ENCODE data around the gene ASMTL. TPM values are rescaled to one million over a fixed set of nuclear protein-coding genes. Genes with fewer than 3 reads are reported as not detected.
"Not testable (repeated sequence)": the region's sequence is repeated elsewhere in the genome, so short reads cannot be mapped to it uniquely, and the experiment has no call there.

ASMTL gene
- polyA plus RNA-seq, 3 donors from 2014 or later, result 58.1 to 68.6 (median 67.1) TPM

DNA sequence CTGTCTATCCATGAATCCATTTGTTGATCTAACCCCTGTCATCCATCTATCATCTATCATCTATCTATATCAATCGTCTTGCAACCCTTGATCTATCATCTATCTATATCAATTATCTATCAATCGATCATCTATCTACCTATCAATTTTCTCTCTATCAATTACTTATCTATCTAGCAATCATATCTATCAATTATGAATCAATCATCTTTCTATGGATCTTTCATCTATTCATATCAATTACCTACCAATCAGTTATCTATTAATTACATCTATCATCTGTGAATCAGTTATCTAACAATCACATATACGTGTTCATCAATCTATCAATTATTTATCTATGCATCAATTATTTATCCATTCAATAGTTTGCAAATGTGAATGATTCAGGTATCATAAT is 24.5 kb upstream of the ASMTL start:
- Mint-ChIP-seq H3K9me3 (peaks cover 0 to 1% (median 0%) of the 10 kb centered on the region in 6 donors), H3K36me3 (peaks cover 34 to 54% (median 34%) of the 10 kb centered on the region in 3 donors), H3K27me3 (ENCODE audit: low read depth in 3 of 3) (peaks cover 13 to 37% (median 32%) of the 10 kb centered on the region in 3 donors), H3K4me3 (peak overlapping the region in 3 of 5 donors; percentile 0 to 50 (median 18)), H3K27ac (peak overlapping the region in 5 of 6 donors; percentile 88 to 100 (median 96)), H3K4me1 (peaks cover 75 to 96% of the 10 kb centered on the region in 2 donors)
- no peak for DNase-seq

DNA sequence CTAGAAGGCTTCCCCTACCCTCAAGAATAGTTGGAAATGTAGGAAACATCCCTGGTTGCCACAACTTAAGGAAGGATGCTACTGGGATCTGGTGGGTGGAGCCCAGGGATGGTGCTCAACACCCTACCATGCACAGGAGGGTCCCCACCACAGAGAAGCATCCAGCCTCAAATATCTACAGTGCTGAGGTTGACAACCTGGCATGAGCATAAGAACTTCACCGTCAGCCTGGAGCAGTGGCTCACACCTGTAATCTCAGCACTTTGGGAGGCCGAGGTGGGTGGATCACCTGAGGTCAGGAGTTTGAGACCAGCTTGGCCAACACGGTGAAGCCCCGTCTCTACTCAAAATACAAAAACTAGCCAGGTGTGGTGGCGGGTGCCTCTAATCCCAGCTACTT is 24.0 kb upstream of the ASMTL start:
- Mint-ChIP-seq H3K4me1 (peaks cover 75 to 96% of the 10 kb centered on the region in 2 donors), H3K27ac (peak overlapping the region in 5 of 6 donors; percentile 88 to 100 (median 96)), H3K4me3 (no peak overlapping the region), H3K36me3 (peaks cover 39 to 59% (median 40%) of the 10 kb centered on the region in 3 donors), H3K9me3 (peaks cover 0 to 5% (median 3%) of the 10 kb centered on the region in 6 donors), H3K27me3 (ENCODE audit: low read depth in 3 of 3) (peaks cover 13 to 37% (median 32%) of the 10 kb centered on the region in 3 donors)
- no peak for DNase-seq

DNA sequence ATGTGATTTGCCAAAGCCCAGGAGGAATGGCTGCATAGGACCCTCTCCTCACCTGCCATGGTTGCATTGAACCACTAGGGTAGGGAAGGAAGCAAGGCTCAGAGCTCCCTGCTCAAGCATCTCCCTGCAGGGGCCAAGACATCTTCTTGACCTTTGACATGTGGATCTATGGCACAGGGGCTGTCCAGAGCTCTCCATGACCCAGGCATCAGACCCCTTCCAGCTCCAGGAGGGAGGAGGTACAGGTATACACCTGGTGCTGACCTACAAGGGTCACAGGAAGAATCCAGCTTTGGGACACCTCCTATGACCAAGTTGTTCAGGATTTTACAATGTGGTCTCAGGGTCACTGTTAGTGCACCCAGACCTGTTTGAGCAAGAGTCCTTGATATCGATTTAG is 23.2 kb upstream of the ASMTL start:
- H3K9me3 Mint-ChIP-seq, result peaks cover 0 to 5% (median 3%) of the 10 kb centered on the region in 6 donors
- H3K4me1 Mint-ChIP-seq, result peaks cover 73 to 96% of the 10 kb centered on the region in 2 donors
- peaks cover 14 to 36% (median 32%) of the 10 kb centered on the region in 3 donors for H3K27me3 Mint-ChIP-seq (ENCODE audit: low read depth in 3 of 3)
- DNase-seq, result no peak
- H3K4me3 Mint-ChIP-seq, result no peak overlapping the region
- peak overlapping the region in 5 of 6 donors; percentile 12 to 93 (median 57) for H3K27ac Mint-ChIP-seq
- H3K36me3 Mint-ChIP-seq, result peaks cover 42 to 62% (median 42%) of the 10 kb centered on the region in 3 donors

DNA sequence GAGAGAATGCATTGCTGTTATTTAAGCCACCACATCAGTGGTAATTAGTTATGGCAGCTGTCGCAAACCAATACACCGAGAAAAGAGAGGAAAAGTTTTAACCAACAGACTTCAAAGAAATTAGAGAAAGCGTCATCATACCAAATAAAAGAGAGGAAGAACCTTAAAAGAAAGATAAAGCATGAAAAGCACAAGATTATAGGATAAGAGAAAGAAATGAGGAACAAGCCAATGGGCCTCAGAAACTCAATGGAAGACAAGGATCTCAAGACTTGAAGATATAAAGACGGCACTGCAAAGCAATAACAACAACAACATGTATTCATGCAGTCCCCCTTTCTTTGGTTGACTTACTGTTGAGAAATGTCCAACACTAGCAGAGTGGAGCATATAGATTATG is 22.8 kb upstream of the ASMTL start:
- peak overlapping the region in 2 of 5 donors; percentile 0 to 6 for H3K4me3 Mint-ChIP-seq
- H3K9me3 Mint-ChIP-seq, result peaks cover 0 to 5% (median 3%) of the 10 kb centered on the region in 6 donors
- H3K27ac Mint-ChIP-seq, result peak overlapping the region in 5 of 6 donors; percentile 12 to 93 (median 57)
- peaks cover 14 to 36% (median 34%) of the 10 kb centered on the region in 3 donors for H3K27me3 Mint-ChIP-seq (ENCODE audit: low read depth in 3 of 3)
- H3K36me3 Mint-ChIP-seq, result peaks cover 42 to 63% (median 44%) of the 10 kb centered on the region in 3 donors
- DNase-seq, result no peak
- peaks cover 73 to 96% of the 10 kb centered on the region in 2 donors for H3K4me1 Mint-ChIP-seq

DNA sequence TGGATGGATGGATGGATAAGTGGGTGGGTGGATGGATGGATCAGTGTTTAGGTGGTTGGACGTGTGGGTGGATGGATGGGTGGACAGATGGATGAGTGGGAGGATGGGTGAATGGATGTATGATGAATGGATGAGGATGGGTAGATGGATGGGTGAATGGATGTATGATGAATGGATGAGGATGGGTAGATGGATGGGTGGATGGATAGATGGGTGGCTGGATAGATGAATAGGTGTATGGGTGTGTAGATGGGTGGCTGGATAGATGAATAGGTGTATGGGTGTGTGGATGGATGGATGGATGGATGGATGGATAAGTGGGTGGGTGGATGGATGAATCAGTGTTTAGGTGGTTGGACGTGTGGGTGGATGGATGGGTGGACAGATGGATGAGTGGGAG is 21.9 kb upstream of the ASMTL start:
- Mint-ChIP-seq H3K4me1 (peaks cover 73 to 96% of the 10 kb centered on the region in 2 donors), H3K27ac (peak overlapping the region in 4 of 6 donors; percentile 67 to 93 (median 84)), H3K36me3 (peaks cover 35 to 58% (median 47%) of the 10 kb centered on the region in 3 donors), H3K27me3 (ENCODE audit: low read depth in 3 of 3) (peaks cover 12 to 36% (median 36%) of the 10 kb centered on the region in 3 donors), H3K4me3 (peak overlapping the region in 1 of 5 donors; percentile 27)
- H3K9me3 Mint-ChIP-seq, DNase-seq: not testable (repeated sequence)

DNA sequence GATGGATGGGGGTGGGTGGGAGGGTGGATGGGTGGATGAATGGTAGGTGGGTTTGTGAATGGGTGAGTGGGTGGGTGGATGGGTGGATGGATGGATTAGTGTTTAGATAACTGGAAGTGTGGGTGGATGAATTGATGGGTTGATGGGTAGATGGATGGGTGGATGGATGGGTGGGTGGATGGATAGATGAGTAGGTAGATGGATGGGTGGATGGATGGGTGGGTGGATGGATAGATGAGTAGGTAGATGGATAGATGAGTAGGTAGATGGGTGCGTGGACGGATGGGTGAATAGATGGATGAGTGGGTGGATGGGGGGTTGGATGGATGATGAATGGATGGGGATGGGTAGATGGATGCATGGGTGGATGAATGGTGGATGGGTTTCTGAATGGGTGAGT is 20.3 kb upstream of the ASMTL start:
- Mint-ChIP-seq H3K4me1 (peaks cover 71 to 91% of the 10 kb centered on the region in 2 donors), H3K27me3 (ENCODE audit: low read depth in 3 of 3) (peaks cover 18 to 41% (median 40%) of the 10 kb centered on the region in 3 donors), H3K36me3 (peaks cover 26 to 49% (median 47%) of the 10 kb centered on the region in 3 donors), H3K27ac (peak overlapping the region in 4 of 6 donors; percentile 80 to 93 (median 88)), H3K9me3 (peaks cover 0 to 5% (median 3%) of the 10 kb centered on the region in 6 donors), H3K4me3 (peak overlapping the region in 1 of 5 donors; percentile 19)
- DNase-seq, result no peak

DNA sequence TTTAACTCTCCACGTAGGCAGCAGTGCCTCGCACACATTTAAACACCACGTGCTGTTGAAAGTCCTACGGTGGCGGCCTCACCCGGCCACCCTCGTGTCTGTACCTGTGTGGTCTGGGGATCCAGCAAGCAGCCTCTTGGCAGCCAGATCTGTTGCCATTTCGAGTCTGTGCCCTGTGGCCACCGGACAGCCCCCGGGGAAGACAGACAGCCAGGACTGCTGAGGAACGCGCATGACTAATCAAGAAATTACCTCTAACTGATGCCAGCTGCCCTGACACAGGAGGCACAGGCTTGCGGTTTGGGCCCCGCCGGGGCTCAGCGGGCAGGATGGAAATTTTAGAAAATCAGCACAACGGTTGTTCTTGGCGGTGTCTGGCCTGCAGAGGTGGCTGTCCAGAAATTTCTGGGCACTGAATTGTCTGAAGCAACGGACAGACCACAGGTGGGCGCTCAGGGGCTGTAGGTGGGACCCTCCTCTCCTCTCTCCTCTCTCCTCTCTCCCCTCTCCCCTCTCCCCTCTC is 15.6 kb upstream of the ASMTL start:
- peaks cover 44 to 77% (median 69%) of the 10 kb centered on the region in 3 donors for H3K27me3 Mint-ChIP-seq (ENCODE audit: low read depth in 3 of 3)
- H3K4me3 Mint-ChIP-seq, result peak overlapping the region; percentile 76 to 98 (median 86)
- H3K9me3 Mint-ChIP-seq, result peaks cover 0 to 6% (median 3%) of the 10 kb centered on the region in 6 donors
- peak overlapping the region in 5 of 6 donors; percentile 94 to 100 (median 99) for H3K27ac Mint-ChIP-seq
- peaks cover 21 to 38% (median 32%) of the 10 kb centered on the region in 3 donors for H3K36me3 Mint-ChIP-seq
- H3K4me1 Mint-ChIP-seq, result peaks cover 83 to 90% of the 10 kb centered on the region in 2 donors
- DNase-seq, result peak; percentile 81 to 85 (median 84)

DNA sequence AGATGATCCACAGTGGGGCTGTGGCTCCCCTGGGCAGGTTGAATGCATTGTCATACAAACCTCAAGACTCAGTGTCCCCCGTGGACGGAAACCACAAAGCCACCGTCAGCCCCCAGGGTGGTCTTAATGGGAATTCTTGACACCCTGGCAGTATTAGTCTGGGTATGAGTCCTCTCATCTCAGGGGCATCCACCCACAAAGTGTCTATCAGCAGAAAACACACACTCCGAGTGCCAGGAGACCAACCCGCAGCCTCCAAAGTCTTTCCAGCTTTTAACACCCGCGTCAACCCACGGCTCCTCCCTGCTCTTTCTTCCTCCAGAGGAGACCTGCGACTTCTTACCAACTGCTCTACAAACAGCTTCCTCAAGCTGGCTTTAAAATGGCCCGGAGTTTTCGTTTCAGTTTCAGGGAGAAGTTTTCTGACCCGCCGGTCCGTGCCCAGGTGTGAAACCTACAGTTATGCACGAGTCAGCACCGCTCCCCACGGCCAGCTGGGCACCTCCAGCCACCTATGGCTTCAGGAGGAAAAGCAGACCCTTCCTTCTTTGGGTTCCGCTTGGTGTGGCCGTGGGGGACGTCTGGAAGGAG is 14.4 kb upstream of the ASMTL start:
- Mint-ChIP-seq H3K4me3 (peak overlapping the region; percentile 85 to 98 (median 93)), H3K9me3 (peaks cover 0 to 5% (median 2%) of the 10 kb centered on the region in 6 donors), H3K4me1 (peaks cover 90% of the 10 kb centered on the region in 2 donors), H3K36me3 (peaks cover 14 to 30% (median 25%) of the 10 kb centered on the region in 3 donors), H3K27me3 (ENCODE audit: low read depth in 3 of 3) (peaks cover 48 to 85% (median 72%) of the 10 kb centered on the region in 3 donors), H3K27ac (peak overlapping the region in 5 of 6 donors; percentile 94 to 100 (median 99))
- DNase-seq, result peak; percentile 77 to 78 (median 78)

DNA sequence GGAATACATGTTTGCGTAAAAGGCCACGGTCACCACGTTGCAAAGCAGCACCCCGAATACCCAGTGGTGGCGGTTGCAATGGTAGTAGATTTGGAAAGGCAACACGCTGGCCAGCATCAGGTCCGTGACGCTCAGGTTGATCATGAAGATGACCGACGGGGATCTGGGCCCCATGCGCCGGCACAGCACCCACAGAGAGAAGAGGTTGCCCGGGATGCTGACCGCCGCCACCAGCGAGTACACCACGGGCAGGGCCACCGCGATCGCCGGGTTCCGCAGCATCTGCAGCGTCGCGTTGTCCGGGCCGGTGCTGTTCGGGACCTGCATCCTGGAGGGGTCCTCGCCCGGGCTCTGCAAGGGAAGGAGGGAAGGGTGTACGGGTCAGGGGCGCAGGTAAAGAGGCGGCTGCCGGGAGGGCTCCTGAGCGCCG is 13.5 kb upstream of the ASMTL start:
- Mint-ChIP-seq H3K27me3 (ENCODE audit: low read depth in 3 of 3) (peaks cover 41 to 78% (median 64%) of the 10 kb centered on the region in 3 donors), H3K4me1 (peaks cover 88 to 89% of the 10 kb centered on the region in 2 donors), H3K36me3 (peaks cover 8 to 24% (median 18%) of the 10 kb centered on the region in 3 donors), H3K27ac (peak overlapping the region in 5 of 6 donors; percentile 98 to 100 (median 99)), H3K4me3 (peak overlapping the region; percentile 85 to 98 (median 93)), H3K9me3 (peaks cover 0 to 2% (median 0%) of the 10 kb centered on the region in 6 donors)
- DNase-seq, result no peak

DNA sequence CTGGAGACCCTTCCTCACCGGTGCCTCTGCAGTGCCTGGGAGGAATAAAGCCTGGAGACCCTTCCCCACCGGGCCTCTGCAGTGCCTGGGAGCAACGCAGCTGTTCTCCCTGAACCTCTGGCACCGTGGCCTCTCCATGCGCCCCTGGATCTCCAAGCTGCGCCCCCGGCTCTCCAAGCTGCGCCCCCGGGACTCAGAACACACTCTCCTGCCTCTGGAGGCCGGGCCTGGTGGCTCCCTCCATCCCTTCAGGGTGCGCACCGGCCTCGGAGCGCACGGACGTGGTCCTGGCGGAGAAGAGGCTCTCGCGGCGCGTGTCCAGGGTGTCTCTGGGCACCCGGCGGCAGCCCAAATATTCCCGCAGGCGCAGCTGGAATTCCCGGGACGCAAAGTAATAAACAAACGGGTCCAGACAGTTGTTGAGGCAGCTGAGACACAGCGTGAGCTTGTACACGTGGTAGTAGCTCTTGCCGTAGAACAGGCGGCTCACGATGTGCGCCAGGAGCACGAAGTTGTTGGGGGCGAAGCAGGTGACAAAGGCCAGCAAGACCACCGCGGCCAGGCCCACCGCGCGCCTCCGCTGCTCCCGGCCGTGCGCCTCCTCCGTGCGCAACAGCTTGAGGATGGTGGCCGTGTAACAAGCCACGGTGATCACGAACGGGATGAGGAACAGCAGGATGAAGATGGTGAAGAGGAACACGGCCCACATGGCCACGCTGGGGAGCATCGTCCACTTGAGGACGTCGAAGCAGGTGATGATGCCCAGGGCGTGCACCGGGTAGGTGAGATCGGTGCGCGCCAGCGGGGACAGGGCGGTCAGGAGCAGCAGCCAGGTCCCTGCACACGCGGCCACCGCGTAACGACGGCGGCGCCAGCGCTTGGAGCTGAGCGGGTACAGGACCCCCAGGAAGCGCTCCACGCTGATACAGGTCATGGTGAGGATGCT is 12.8 kb upstream of the ASMTL start:
- no peak for DNase-seq
- peak overlapping the region in 5 of 6 donors; percentile 98 to 100 (median 99) for H3K27ac Mint-ChIP-seq
- H3K4me1 Mint-ChIP-seq, result peaks cover 82 to 83% of the 10 kb centered on the region in 2 donors
- peaks cover 0 to 2% (median 0%) of the 10 kb centered on the region in 6 donors for H3K9me3 Mint-ChIP-seq
- H3K27me3 Mint-ChIP-seq (ENCODE audit: low read depth in 3 of 3), result peaks cover 41 to 73% (median 58%) of the 10 kb centered on the region in 3 donors
- peaks cover 8 to 23% (median 17%) of the 10 kb centered on the region in 3 donors for H3K36me3 Mint-ChIP-seq
- peak overlapping the region; percentile 89 to 98 (median 94) for H3K4me3 Mint-ChIP-seq

DNA sequence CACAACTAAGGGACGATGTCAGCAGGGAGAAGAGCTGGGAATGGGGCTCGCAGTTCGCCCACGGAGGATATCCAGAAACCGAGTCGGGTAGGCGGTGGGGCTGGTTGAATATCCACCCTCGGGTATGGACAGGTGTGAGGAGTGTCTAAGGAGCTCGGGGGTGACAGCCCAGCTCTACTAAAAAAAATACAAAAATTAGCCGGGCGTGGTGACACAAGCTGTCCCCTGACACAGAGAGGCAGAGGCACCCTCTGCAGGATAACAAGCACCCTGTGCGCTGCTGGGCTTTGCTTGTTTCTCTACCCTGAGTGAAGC is 12.2 kb upstream of the ASMTL start:
- peak overlapping the region; percentile 89 to 98 (median 94) for H3K4me3 Mint-ChIP-seq
- peaks cover 76 to 77% of the 10 kb centered on the region in 2 donors for H3K4me1 Mint-ChIP-seq
- H3K27me3 Mint-ChIP-seq (ENCODE audit: low read depth in 3 of 3), result peaks cover 41 to 67% (median 55%) of the 10 kb centered on the region in 3 donors
- peaks cover 8 to 20% (median 13%) of the 10 kb centered on the region in 3 donors for H3K36me3 Mint-ChIP-seq
- H3K9me3 Mint-ChIP-seq, result peaks cover 0 to 2% (median 0%) of the 10 kb centered on the region in 6 donors
- DNase-seq, result no peak
- peak overlapping the region in 5 of 6 donors; percentile 98 to 100 (median 99) for H3K27ac Mint-ChIP-seq

DNA sequence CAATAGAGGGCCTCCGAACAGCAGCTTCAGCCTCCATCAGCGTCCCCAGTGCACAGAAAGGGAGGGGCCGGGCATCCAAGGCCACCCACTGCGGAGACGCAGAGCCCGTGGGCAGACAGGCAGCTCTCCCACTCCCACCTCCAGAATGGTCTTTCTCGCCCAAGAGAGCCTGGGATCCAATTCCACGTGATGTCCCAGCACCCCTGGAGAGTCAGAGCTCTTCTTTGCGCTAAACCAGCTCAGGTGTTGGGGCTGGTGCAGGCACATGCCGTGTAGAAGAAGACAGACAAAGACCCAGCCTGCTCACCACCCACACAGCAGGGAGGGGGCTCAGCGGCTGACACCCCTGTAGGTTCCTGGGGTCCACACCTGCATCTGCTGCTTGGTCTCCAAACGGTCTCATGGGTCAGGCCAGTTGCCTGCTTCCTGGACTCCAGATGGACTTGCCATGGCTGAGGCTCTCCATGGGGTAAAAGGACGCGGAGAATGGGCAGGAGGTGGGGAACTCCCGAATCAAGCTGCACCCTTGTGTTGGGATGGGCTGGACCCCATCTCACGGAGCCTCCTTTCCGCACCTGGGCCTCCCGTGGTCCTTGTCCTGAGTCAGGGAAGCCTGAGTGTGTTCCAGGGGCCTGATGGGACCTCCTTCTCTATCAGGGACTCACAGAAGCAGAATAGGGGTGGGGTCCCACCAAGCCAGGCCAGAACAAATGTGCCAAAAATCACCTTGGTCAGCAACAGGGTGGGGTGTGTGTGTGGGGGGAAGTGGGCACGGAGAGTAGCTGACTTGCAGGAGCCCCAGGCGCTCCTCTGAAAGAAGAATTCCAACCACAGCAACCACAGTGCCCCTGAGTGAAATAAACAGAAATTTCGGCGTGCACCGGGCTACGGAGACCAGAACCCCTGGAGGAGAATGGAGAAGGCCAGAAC is 11.6 kb upstream of the ASMTL start:
- peak overlapping the region in 5 of 6 donors; percentile 98 to 100 (median 99) for H3K27ac Mint-ChIP-seq
- peaks cover 8 to 20% (median 13%) of the 10 kb centered on the region in 3 donors for H3K36me3 Mint-ChIP-seq
- DNase-seq, result peak; percentile 83 to 87 (median 85)
- H3K9me3 Mint-ChIP-seq, result peaks cover 0 to 2% (median 0%) of the 10 kb centered on the region in 6 donors
- H3K4me1 Mint-ChIP-seq, result peaks cover 70% of the 10 kb centered on the region in 2 donors
- H3K4me3 Mint-ChIP-seq, result peak overlapping the region; percentile 89 to 98 (median 94)
- H3K27me3 Mint-ChIP-seq (ENCODE audit: low read depth in 3 of 3), result peaks cover 38 to 60% (median 49%) of the 10 kb centered on the region in 3 donors
